H9 (cell line): ENCODE measurements around the gene GMNC. TPM values are rescaled to one million over a fixed set of nuclear protein-coding genes. Genes with fewer than 3 reads are reported as not detected.

Experiments used
- DNase-seq: peaks from one replicate; pipeline ENCODE4 v3.0.0-alpha.2; 2017
- H2AFZ ChIP-seq: one replicate; pipeline ENCODE4 v1.6.1; 2013; ENCODE audit warnings: mild to moderate bottlenecking, low read length, control low read depth, moderate library complexity
- H2AK5ac ChIP-seq: 2 replicates; pipeline ENCODE4 v1.6.1; 2013; ENCODE audit warnings: low read length, control low read depth, mixed read lengths; ENCODE audit not compliant: insufficient read length
- H2BK120ac ChIP-seq: one replicate; pipeline ENCODE4 v1.6.1; 2013; ENCODE audit warnings: low read depth, mild to moderate bottlenecking, low read length, control low read depth, inconsistent platforms; ENCODE audit not compliant: poor library complexity, severe bottlenecking
- H2BK12ac ChIP-seq: 2 replicates; pipeline ENCODE4 v1.6.1; 2013; ENCODE audit warnings: low read length, control low read depth, mixed read lengths, low read depth; ENCODE audit not compliant: insufficient read length
- H2BK15ac ChIP-seq: 2 replicates; pipeline ENCODE4 v1.6.1; 2013; ENCODE audit warnings: low read depth, low read length, control low read depth
- H2BK20ac ChIP-seq: one replicate; pipeline ENCODE4 v1.6.1; 2013; ENCODE audit warnings: low read depth, mild to moderate bottlenecking, low read length, control low read depth, inconsistent platforms; ENCODE audit not compliant: poor library complexity, severe bottlenecking
- H2BK5ac ChIP-seq: 2 replicates; pipeline ENCODE4 v1.6.1; 2013; ENCODE audit warnings: low read length, control low read depth, mixed read lengths; ENCODE audit not compliant: insufficient read length
- H3K14ac ChIP-seq: 2 replicates; pipeline ENCODE4 v1.6.1; 2013; ENCODE audit warnings: low read length, control low read depth; ENCODE audit not compliant: insufficient read depth
- H3K18ac ChIP-seq: 2 replicates; pipeline ENCODE4 v1.6.1; 2013; ENCODE audit warnings: low read depth, mild to moderate bottlenecking, mixed read lengths, low read length, control low read depth; ENCODE audit not compliant: insufficient read length
- H3K23ac ChIP-seq: 2 replicates; pipeline ENCODE4 v1.6.1; 2013; ENCODE audit warnings: low read length, control low read depth, mixed read lengths, low read depth; ENCODE audit not compliant: insufficient read length
- H3K23me2 ChIP-seq: 2 replicates; pipeline ENCODE4 v1.6.1; 2013; ENCODE audit warnings: low read depth, mild to moderate bottlenecking, mixed read lengths, low read length, control low read depth; ENCODE audit not compliant: insufficient read length, poor library complexity, severe bottlenecking
- H3K27ac ChIP-seq: 2 replicates; pipeline ENCODE4 v1.5.1; 2013; ENCODE audit warnings: low read length, control low read depth, mixed read lengths, low read depth; ENCODE audit not compliant: insufficient read length
- H3K27me3 ChIP-seq: 2 replicates; pipeline ENCODE4 v1.6.1; 2013; ENCODE audit warnings: low read length, control low read depth, inconsistent platforms; ENCODE audit not compliant: insufficient read depth
- H3K4ac ChIP-seq: 2 replicates; pipeline ENCODE4 v1.6.1; 2013; ENCODE audit warnings: low read depth, mild to moderate bottlenecking, control low read depth, inconsistent platforms, low read length, moderate library complexity
- H3K4me1 ChIP-seq: 2 replicates; pipeline ENCODE4 v1.6.1; 2013; ENCODE audit warnings: low read length, control low read depth, inconsistent platforms; ENCODE audit not compliant: insufficient read depth
- H3K4me2 ChIP-seq: 2 replicates; pipeline ENCODE4 v1.6.1; 2013; ENCODE audit warnings: low read length, control low read depth, mixed read lengths; ENCODE audit not compliant: insufficient read length, insufficient read depth
- H3K56ac ChIP-seq: 2 replicates; pipeline ENCODE4 v1.6.1; 2013; ENCODE audit warnings: low read depth, mild to moderate bottlenecking, mixed read lengths, low read length, control low read depth; ENCODE audit not compliant: insufficient read length
- H3K79me1 ChIP-seq: 2 replicates; pipeline ENCODE4 v1.6.1; 2013; ENCODE audit warnings: low read depth, mild to moderate bottlenecking, moderate library complexity, low read length, control low read depth, inconsistent platforms; ENCODE audit not compliant: insufficient read depth, poor library complexity, severe bottlenecking
- H3K79me2 ChIP-seq: 2 replicates; pipeline ENCODE4 v1.6.1; 2013; ENCODE audit warnings: low read length, control low read depth, inconsistent platforms; ENCODE audit not compliant: insufficient read depth
- H3K9ac ChIP-seq: 2 replicates; pipeline ENCODE4 v1.6.1; 2013; ENCODE audit warnings: low read length, control low read depth, mixed read lengths; ENCODE audit not compliant: insufficient read length; ENCODE audit errors: extremely low read depth
- H3K9me3 ChIP-seq: one replicate; pipeline ENCODE4 v1.6.1; 2013; ENCODE audit warnings: low read depth, low read length, inconsistent platforms; ENCODE audit not compliant: control insufficient read depth
- H3T11ph ChIP-seq: one replicate; pipeline ENCODE4 v1.6.1; 2013; ENCODE audit warnings: mild to moderate bottlenecking, low read length, control low read depth, inconsistent platforms
- H4K20me1 ChIP-seq: one replicate; pipeline ENCODE4 v1.6.1; 2013; ENCODE audit not compliant: control insufficient read depth, insufficient read length, insufficient read depth
- H4K5ac ChIP-seq: 2 replicates; pipeline ENCODE4 v1.6.1; 2013; ENCODE audit warnings: low read depth, mild to moderate bottlenecking, mixed read lengths, low read length, control low read depth; ENCODE audit not compliant: insufficient read length
- H4K8ac ChIP-seq: replicated peaks from 2 replicates; pipeline ENCODE4 v1.6.1; 2013; ENCODE audit warnings: low read length, control low read depth, mixed read lengths, low read depth; ENCODE audit not compliant: insufficient read length
- H4K91ac ChIP-seq: 2 replicates; pipeline ENCODE4 v1.6.1; 2013; ENCODE audit warnings: low read depth, mild to moderate bottlenecking, moderate library complexity, mixed read lengths, low read length, control low read depth; ENCODE audit not compliant: insufficient read length
- H3K27ac Mint-ChIP-seq, 3 experiments: 2 replicates in 2 of 3; 3 replicates in 1 of 3; pipeline ENCODE4 v1.8.0; 2020 to 2021; ENCODE audit warnings: mixed read lengths in 3 of 3, mild to moderate bottlenecking in 1 of 3, moderate library complexity in 1 of 3
- H3K27me3 Mint-ChIP-seq: 2 replicates; pipeline ENCODE4 v1.8.0; 2021; ENCODE audit warnings: low read depth, mild to moderate bottlenecking, moderate library complexity, mixed read lengths
- H3K36me3 Mint-ChIP-seq, 3 experiments: 2 replicates in 2 of 3; 3 replicates in 1 of 3; pipeline ENCODE4 v1.8.0; 2020 to 2021; ENCODE audit warnings: low read depth in 3 of 3, mixed read lengths in 3 of 3; ENCODE audit not compliant: insufficient read depth in 1 of 3
- H3K4me1 Mint-ChIP-seq, 2 experiments: 2 replicates each; pipeline ENCODE4 v1.8.0; 2020; ENCODE audit warnings: mixed read lengths in 2 of 2
- H3K4me3 Mint-ChIP-seq, 2 experiments: 2 replicates in 1 of 2; 3 replicates in 1 of 2; pipeline ENCODE4 v1.8.0; 2020 to 2021; ENCODE audit warnings: mild to moderate bottlenecking in 2 of 2, mixed read lengths in 2 of 2, moderate library complexity in 1 of 2
- H3K9me3 Mint-ChIP-seq, 2 experiments: 2 replicates in 1 of 2; 3 replicates in 1 of 2; pipeline ENCODE4 v1.8.0; 2020; ENCODE audit warnings: mild to moderate bottlenecking in 2 of 2, mixed read lengths in 2 of 2, moderate library complexity in 1 of 2
- CTCF ChIP-seq: fragments of 200-600 bp; sonication (generic); conservative IDR thresholded peaks from 3 replicates; pipeline ENCODE4 v1.8.0; 2021; ENCODE audit warnings: antibody characterized with exemption, mild to moderate bottlenecking
- WGBS: extraction: QIAGEN DNeasy Blood & Tissue Kit; methylation state at CpG from one replicate; pipeline ENCODE4 v1.1.7; 2013; ENCODE audit warnings: missing lambda C conversion rate, low lambda C conversion rate, mixed read lengths; ENCODE audit not compliant: insufficient read length; ENCODE audit errors: extremely low coverage; 5-methylcytosine and 5-hydroxymethylcytosine counted together
- total RNA-seq: library from RNA; stranded (reverse); gene quantifications from 2 replicates; pipeline ENCODE4 v1.2.1, GENCODE V29; 2021

Gene GMNC
- total RNA-seq, 1 experiment from 2014 or later: not detected

- H3K27ac ChIP-seq: no peak overlapping the region
- H4K20me1 ChIP-seq: no peaks in the 10 kb centered on the region
- no peak for DNase-seq
- H3K18ac ChIP-seq: no peak overlapping the region
- no peaks in the 10 kb centered on the region for H3K79me2 ChIP-seq
- H4K8ac ChIP-seq: no peak overlapping the region
- peaks cover 4% of the 10 kb centered on the region for H3K23me2 ChIP-seq
- no peak overlapping the region for H3K56ac ChIP-seq
- no peak overlapping the region for H2AFZ ChIP-seq
- H3K4ac ChIP-seq: no peak overlapping the region
- Mint-ChIP-seq H3K27me3 (peaks cover 49% of the 10 kb centered on the region), H3K4me3 (no peak overlapping the region), H3K27ac (no peak overlapping the region), H3K9me3 (no peaks in the 10 kb centered on the region; a peak in 1 of 5 replicates), H3K36me3 (no peaks in the 10 kb centered on the region), H3K4me1 (0 out of 4 replicates have a peak, but pooled peaks cover 0 to 2% of the 10 kb centered on the region in 2 experiments)
- H3K79me1 ChIP-seq: no peaks in the 10 kb centered on the region
- H3K23ac ChIP-seq: no peak overlapping the region
- H2BK12ac ChIP-seq: no peak overlapping the region
- no peak overlapping the region for H3T11ph ChIP-seq
- no peaks in the 10 kb centered on the region for H3K9me3 ChIP-seq
- no peak overlapping the region for H3K9ac ChIP-seq
- H2BK20ac ChIP-seq: no peak overlapping the region
- H3K4me1 ChIP-seq: no peaks in the 10 kb centered on the region
- H2BK15ac ChIP-seq: no peak overlapping the region
- TF ChIP-seq CTCF: no peak
- H4K5ac ChIP-seq: no peak overlapping the region
- H2AK5ac ChIP-seq: no peak overlapping the region
- peaks cover 2% of the 10 kb centered on the region; the same call in 1 of the 2 replicates for H3K27me3 ChIP-seq
- H4K91ac ChIP-seq: no peak overlapping the region
- H3K4me2 ChIP-seq: no peak overlapping the region
- no peak overlapping the region for H3K14ac ChIP-seq
- H2BK5ac ChIP-seq: no peak overlapping the region
- no CpG with 5 or more reads among the region's 2 CpGs for WGBS
- no peak overlapping the region for H2BK120ac ChIP-seq
Observed at GRCh38 chr3:190865419-190865818, 2.9 kb upstream of the GMNC start.
